BE2C (cell line): ENCODE data around the gene S100A5.

Source experiments
- DNase-seq: peaks from one replicate; pipeline ENCODE4 v3.0.0-alpha.2; 2020
- H3K27me3 ChIP-seq: fragments of 250-450 bp; sonication (Bioruptor Pico); 2 replicates; pipeline ENCODE4 v1.5.1; 2020; ENCODE audit warnings: mild to moderate bottlenecking
- H3K36me3 ChIP-seq: fragments of 250-450 bp; sonication (Bioruptor Pico); 2 replicates; pipeline ENCODE4 v1.5.1; 2020; ENCODE audit warnings: mild to moderate bottlenecking
- H3K4me1 ChIP-seq: fragments of 250-450 bp; sonication (Bioruptor Pico); 2 replicates; pipeline ENCODE4 v1.5.1; 2020
- H3K4me3 ChIP-seq: 2 replicates; pipeline ENCODE4 v1.5.1; 2011; ENCODE audit warnings: low read depth, low read length
- H3K9me3 ChIP-seq: fragments of 250-450 bp; sonication (Bioruptor Pico); 2 replicates; pipeline ENCODE4 v1.5.1; 2020
- CTCF ChIP-seq: IDR thresholded peaks from 2 replicates; pipeline ENCODE4 v1.5.1; 2012; ENCODE audit warnings: mild to moderate bottlenecking, low read depth, low read length

The S100A5 gene

GRCh38 chr1:153505576-153505975 is 35.2 kb downstream of the S100A5 start:
- Histone ChIP-seq H3K4me1 (peaks cover 19% of the 10 kb centered on the region), H3K4me3 (no peak overlapping the region), H3K36me3 (no peaks in the 10 kb centered on the region), H3K27me3 (no peaks in the 10 kb centered on the region), H3K9me3 (no peaks in the 10 kb centered on the region)
- no peak for TF ChIP-seq CTCF
- DNase-seq: no peak

- Histone ChIP-seq H3K9me3 (no peaks in the 10 kb centered on the region), H3K36me3 (no peaks in the 10 kb centered on the region), H3K4me1 (peaks cover 19% of the 10 kb centered on the region), H3K4me3 (no peak overlapping the region), H3K27me3 (no peaks in the 10 kb centered on the region)
- no peak for TF ChIP-seq CTCF
- no peak for DNase-seq
These were observed 37.0 kb downstream of the S100A5 start for GRCh38 chr1:153503766-153504165.

DNA sequence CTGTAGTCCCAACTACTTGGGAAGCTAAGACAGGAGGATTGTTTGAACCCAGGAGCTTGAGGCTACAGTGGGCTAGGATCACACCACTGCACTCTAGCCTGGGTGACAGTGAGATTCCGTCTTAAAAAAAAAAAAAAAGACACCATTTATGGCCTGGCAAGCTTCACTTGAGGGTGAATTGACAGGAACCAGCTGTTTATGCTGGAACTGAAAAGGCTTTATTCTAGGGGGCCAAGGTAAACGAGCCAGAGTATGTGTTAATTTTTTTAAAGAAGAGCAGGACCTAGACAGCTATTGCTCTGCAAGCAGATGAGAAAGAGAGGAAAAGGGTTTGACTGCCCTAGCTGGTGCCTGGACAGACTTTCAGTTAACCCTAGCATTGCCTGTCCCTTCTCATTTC is 42.0 kb downstream of the S100A5 start:
- H3K4me3 ChIP-seq: no peak overlapping the region
- TF ChIP-seq CTCF: no peak
- H3K9me3 ChIP-seq: no peaks in the 10 kb centered on the region
- H3K27me3 ChIP-seq: no peaks in the 10 kb centered on the region
- DNase-seq: no peak
- no peaks in the 10 kb centered on the region for H3K36me3 ChIP-seq
- peaks cover 29% of the 10 kb centered on the region for H3K4me1 ChIP-seq

- no peaks in the 10 kb centered on the region for H3K9me3 ChIP-seq
- H3K4me1 ChIP-seq: peaks cover 10% of the 10 kb centered on the region
- no peaks in the 10 kb centered on the region for H3K27me3 ChIP-seq
- TF ChIP-seq CTCF: no peak
- no peak overlapping the region for H3K4me3 ChIP-seq
- no peak for DNase-seq
- H3K36me3 ChIP-seq: no peaks in the 10 kb centered on the region
These were observed 45.2 kb downstream of the S100A5 start for GRCh38 chr1:153495536-153495935.

DNA sequence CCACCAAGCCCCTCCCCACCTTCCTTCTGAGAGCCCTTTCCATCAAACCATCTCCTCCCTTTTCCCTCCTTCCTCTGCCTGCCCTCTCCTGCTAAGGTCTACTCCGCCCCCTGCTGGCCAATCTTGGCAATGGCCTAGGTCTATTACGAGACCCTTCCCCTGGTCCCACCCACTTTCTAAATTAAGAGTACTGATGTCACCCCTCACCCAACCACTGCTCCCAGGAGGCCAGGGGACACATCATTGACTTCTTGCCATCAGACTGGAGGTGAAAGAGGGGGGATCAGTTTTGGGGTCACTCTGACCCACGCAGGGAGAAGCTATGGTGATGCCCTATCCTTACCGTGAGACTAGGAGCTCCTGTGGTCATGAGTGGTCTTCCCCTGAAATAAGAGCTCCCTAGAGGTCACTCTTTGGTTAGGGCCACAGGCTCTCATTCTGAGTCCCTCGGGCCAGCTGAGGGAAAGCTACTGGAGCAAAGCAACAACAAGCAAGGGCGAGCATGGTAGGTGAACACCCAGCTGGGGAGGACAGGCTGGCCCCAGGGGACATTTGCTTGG is 45.7 kb downstream of the S100A5 start:
- Histone ChIP-seq H3K36me3 (no peaks in the 10 kb centered on the region), H3K4me1 (peaks cover 10% of the 10 kb centered on the region), H3K4me3 (no peak overlapping the region), H3K27me3 (no peaks in the 10 kb centered on the region), H3K9me3 (no peaks in the 10 kb centered on the region)
- DNase-seq: peak; percentile 93
- TF ChIP-seq CTCF: peak; percentile 93

- Histone ChIP-seq H3K4me1 (peaks cover 10% of the 10 kb centered on the region), H3K27me3 (no peaks in the 10 kb centered on the region), H3K36me3 (no peaks in the 10 kb centered on the region), H3K9me3 (no peaks in the 10 kb centered on the region), H3K4me3 (no peak overlapping the region)
- TF ChIP-seq CTCF: no peak
- DNase-seq: no peak
These were observed 47.3 kb downstream of the S100A5 start for GRCh38 chr1:153493343-153493960.
